Type B pancreatic cell (in vitro differentiated cells): ENCODE results near the gene IRF4. TPM values are rescaled to one million over a fixed set of nuclear protein-coding genes. Genes with fewer than 3 reads are reported as not detected.

Experiments
- DNase-seq: peaks from one replicate; pipeline ENCODE4 v3.0.0; 2021; ENCODE audit warnings: mixed read lengths; ENCODE audit not compliant: unreplicated experiment; ENCODE audit errors: extremely low spot score
- H3K27ac Mint-ChIP-seq: 2 replicates; pipeline ENCODE4 v1.8.0; 2021; ENCODE audit warnings: mild to moderate bottlenecking, mixed read lengths
- H3K27me3 Mint-ChIP-seq: 2 replicates; pipeline ENCODE4 v1.8.0; 2021; ENCODE audit warnings: mixed read lengths
- H3K36me3 Mint-ChIP-seq: 2 replicates; pipeline ENCODE4 v1.8.0; 2021; ENCODE audit warnings: mixed read lengths
- H3K4me1 Mint-ChIP-seq: one replicate; pipeline ENCODE4 v1.8.0; 2021; ENCODE audit warnings: mixed read lengths; ENCODE audit not compliant: unreplicated experiment
- H3K4me3 Mint-ChIP-seq: 2 replicates; pipeline ENCODE4 v1.8.0; 2021; ENCODE audit warnings: mild to moderate bottlenecking, mixed read lengths
- H3K9me3 Mint-ChIP-seq: 2 replicates; pipeline ENCODE4 v1.8.0; 2021; ENCODE audit warnings: mixed read lengths
- total RNA-seq: library from RNA; stranded (reverse); gene quantifications from 2 replicates; pipeline ENCODE4 v1.2.1, GENCODE V29; 2021; ENCODE audit warnings: low replicate concordance
- TF ChIP-seq, protein P1 (sequence below): fragments of 200-600 bp; sonication (generic); conservative IDR thresholded peaks from 2 replicates; pipeline ENCODE4 v1.5.0; 2021; ENCODE audit warnings: antibody characterized with exemption, mild to moderate bottlenecking

Gene IRF4
- total RNA-seq, 1 donor from 2014 or later: 1.7 TPM

- no peak overlapping the region for H3K27ac Mint-ChIP-seq
- no peaks in the 10 kb centered on the region for H3K4me1 Mint-ChIP-seq
- H3K9me3 Mint-ChIP-seq: no peaks in the 10 kb centered on the region
- TF ChIP-seq, protein P1, sequence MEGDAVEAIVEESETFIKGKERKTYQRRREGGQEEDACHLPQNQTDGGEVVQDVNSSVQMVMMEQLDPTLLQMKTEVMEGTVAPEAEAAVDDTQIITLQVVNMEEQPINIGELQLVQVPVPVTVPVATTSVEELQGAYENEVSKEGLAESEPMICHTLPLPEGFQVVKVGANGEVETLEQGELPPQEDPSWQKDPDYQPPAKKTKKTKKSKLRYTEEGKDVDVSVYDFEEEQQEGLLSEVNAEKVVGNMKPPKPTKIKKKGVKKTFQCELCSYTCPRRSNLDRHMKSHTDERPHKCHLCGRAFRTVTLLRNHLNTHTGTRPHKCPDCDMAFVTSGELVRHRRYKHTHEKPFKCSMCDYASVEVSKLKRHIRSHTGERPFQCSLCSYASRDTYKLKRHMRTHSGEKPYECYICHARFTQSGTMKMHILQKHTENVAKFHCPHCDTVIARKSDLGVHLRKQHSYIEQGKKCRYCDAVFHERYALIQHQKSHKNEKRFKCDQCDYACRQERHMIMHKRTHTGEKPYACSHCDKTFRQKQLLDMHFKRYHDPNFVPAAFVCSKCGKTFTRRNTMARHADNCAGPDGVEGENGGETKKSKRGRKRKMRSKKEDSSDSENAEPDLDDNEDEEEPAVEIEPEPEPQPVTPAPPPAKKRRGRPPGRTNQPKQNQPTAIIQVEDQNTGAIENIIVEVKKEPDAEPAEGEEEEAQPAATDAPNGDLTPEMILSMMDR: no peak
- DNase-seq: no peak
- H3K36me3 Mint-ChIP-seq: no peaks in the 10 kb centered on the region
- H3K27me3 Mint-ChIP-seq: peaks cover 24% of the 10 kb centered on the region
- H3K4me3 Mint-ChIP-seq: no peak overlapping the region
Observed at GRCh38 chr6:438634-439170, 47.1 kb downstream of the IRF4 start.

GRCh38 chr6:439641-440167 is 48.2 kb downstream of the IRF4 start:
- Mint-ChIP-seq H3K27ac (no peak overlapping the region), H3K4me3 (no peak overlapping the region), H3K27me3 (peaks cover 28% of the 10 kb centered on the region), H3K4me1 (no peaks in the 10 kb centered on the region), H3K9me3 (no peaks in the 10 kb centered on the region), H3K36me3 (no peaks in the 10 kb centered on the region)
- DNase-seq: no peak
- TF ChIP-seq, protein P1: no peak

- DNase-seq: no peak
- Mint-ChIP-seq H3K4me3 (no peak overlapping the region), H3K9me3 (no peaks in the 10 kb centered on the region), H3K4me1 (no peaks in the 10 kb centered on the region), H3K36me3 (no peaks in the 10 kb centered on the region), H3K27ac (no peak overlapping the region), H3K27me3 (peaks cover 34% of the 10 kb centered on the region)
- TF ChIP-seq, protein P1: no peak
Observed at GRCh38 chr6:441126-441920, 49.8 kb downstream of the IRF4 start.

DNA sequence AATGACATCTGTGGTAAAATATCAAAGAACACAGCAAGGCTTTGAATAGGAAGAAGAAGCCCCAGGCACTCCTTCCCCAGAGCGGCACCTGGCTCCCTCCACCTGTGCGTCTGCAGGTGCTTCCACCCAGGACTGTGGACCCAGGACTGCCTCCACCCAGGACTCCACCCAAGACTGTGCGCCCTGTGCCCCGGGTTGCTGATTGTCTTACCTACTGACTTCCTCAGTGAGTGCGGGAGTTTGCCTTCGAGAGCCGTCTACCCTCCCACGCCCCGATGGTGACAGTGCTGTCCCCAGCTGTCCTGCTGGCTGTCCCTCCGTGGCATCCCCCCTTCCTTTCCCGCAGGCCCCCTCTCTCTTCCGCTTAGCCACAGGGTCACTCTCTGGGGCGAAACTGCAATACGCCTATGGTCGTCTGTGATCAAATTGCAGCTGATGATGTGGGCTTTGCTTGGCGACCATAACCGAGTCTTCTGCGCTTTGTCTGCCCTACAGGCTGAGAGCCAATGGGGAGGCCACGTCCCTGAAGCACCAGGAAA is 52.1 kb downstream of the IRF4 start:
- Mint-ChIP-seq H3K4me3 (no peak overlapping the region), H3K36me3 (no peaks in the 10 kb centered on the region), H3K27me3 (peaks cover 28% of the 10 kb centered on the region), H3K27ac (no peak overlapping the region), H3K9me3 (peaks cover 4% of the 10 kb centered on the region), H3K4me1 (no peaks in the 10 kb centered on the region)
- no peak for DNase-seq
- TF ChIP-seq, protein P1: no peak

DNA sequence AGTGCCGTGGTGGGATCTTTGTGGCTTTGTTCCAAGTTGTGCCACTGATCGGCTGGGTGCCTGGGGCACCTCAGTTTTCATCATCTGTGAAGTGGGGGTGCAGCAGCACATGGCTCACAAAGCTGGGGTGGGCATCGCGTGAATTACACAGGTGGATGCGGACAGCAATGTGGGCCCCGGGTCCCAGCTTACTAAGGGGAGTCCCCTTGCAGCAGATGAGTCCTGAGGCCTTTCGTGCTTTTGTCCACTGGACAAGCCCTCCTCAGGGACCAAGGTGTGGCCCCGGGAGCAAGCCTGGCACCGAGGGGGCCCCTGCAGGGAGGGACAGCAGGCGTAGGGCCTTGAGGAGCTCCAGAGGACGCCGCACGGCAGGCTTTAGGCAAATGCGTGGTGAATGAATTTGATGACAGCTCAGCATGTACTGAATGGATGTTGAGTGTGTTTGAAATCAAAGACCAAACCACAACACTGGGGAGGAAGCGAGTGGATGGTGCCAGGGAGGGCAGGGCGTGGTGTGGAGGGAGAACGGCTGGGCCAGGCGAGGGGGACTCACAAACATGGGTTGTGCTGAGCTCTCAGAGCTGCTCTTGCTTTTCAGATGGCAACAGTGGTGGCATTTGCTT is 53.2 kb downstream of the IRF4 start:
- DNase-seq: no peak
- Mint-ChIP-seq H3K4me3 (no peak overlapping the region), H3K4me1 (no peaks in the 10 kb centered on the region), H3K27me3 (peaks cover 18% of the 10 kb centered on the region), H3K9me3 (peaks cover 5% of the 10 kb centered on the region), H3K36me3 (no peaks in the 10 kb centered on the region), H3K27ac (no peak overlapping the region)
- TF ChIP-seq, protein P1: no peak
